HG03095 (cell line): Measurements from ENCODE around the gene STRIP1.
"Not testable (repeated sequence)": the region's sequence is repeated elsewhere in the genome, so short reads cannot be mapped to it uniquely, and the experiment has no call there.

Experiments
- ATAC-seq: cut with Tn5 transposase; IDR thresholded peaks from one replicate; pipeline ENCODE4 v1.9.1; 2021; ENCODE audit warnings: moderate library complexity; ENCODE audit not compliant: unreplicated experiment

The STRIP1 gene

DNA sequence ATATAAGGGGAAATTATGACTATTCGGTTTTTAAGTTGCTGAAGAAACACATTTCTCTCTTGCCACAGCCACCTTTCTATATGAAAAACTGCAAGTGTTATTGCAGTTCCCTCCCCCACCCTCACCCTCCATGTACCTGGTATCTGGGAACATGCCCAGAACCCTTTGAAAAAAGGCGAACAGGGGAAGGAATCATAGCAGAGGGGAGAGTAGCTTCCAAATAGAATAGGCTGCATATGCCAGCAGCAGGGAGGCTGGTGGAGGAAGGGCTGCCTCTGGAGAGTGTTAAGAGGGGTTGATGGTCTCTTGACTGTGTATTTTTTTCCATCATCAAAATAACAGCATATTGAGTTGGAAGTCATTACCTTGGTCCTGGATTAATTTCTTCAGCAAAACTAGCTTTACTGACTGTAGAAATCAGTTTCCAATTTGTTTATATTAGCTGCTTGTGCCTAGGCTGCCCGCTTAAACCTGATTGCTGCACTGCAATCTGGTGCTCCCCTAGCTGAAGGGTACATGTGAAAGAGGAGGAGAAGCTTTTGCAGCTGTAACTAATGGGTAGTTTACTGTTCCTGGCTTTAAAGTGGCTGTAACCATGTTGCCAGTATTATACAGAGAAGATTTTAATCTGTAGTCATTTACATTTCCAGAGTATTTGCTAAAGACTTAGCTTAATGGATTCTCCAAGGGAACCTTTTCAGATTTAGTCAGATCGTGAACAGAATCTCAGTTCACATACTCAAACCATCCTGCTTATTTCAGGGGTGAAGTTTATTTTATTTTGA lies 27.2 kb upstream of the STRIP1 start:
- no peak for ATAC-seq

DNA sequence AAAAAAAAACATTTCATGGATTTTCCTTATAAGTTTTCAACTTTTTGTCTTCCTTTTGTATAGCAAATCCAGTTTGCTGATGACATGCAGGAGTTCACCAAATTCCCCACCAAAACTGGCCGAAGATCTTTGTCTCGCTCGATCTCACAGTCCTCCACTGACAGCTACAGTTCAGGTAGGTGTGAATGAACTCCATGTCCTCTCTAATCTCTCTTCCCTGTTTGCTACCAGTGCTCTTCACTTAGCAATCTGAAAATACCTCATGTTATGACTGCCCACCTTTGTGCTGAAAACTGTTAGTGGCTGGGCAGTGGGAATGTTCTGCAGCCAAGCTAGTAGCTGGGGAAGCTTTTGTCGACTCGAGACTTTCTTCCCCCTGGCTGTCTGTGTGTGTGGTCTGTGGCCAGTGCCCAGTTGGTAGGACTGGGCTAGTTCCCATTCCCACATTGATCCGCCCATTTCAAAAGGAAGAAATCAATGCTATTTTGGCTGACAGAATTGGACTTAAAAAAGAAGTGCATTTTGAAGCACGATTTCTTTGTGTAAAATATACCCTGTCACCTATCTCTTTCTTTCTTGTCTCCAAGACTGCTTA lies 25.4 kb upstream of the STRIP1 start:
- no peak for ATAC-seq

DNA sequence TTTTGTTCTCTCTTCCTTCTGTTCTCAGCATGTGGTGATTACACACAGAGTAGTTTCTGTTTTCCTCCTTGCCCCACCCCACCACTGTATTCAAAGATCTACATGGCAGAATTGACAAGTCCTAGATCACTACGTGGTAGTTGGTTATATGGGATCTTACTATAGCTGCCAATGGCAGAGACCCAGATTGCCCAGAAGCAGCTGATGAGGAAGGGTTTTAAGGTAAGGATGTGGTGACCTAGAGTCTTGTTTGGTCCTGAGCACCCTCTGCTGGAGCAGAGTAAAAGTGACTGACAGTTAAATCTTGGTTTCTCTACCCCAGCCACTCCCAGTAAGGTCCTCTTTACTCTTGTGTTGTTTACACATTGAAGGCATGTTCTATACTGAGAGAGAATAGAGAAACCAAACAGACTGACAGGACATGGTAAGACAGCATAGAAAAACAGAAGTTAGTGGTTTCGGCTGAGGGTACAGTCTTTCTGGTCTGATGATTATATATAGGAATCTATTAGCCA lies 22.8 kb upstream of the STRIP1 start:
- peak; percentile 93 for ATAC-seq

DNA sequence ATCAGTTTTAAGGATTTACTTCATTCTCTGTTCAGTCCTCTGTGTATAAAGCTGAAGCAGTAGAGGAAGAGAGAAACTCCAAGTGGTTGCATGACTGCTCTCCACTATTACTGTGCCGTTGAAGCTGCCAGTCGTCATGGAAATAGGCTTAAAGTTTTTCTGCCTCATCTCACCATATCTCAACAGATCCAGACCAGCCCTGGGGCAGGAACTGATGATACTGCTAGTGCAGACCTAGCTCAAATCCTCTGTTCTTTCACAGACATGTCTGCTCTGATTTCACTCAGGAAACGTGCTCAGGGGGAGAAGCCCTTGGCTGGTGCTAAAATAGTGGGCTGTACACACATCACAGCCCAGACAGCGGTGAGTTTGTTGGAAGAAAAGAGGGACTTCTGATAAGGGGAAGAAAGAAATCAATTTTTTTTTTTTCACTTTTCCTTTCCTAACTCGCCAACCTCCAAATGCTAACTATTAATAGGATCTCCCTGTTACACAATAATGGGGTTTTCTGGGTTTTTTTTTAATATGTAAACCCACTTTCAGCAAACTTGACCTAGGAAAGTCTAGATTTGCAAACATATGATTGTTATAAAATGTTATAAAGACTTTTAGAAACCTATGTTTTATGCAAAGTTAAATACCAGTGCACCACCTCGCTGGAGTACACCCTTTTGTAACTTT lies 22.2 kb upstream of the STRIP1 start:
- ATAC-seq: peak; percentile 53

DNA sequence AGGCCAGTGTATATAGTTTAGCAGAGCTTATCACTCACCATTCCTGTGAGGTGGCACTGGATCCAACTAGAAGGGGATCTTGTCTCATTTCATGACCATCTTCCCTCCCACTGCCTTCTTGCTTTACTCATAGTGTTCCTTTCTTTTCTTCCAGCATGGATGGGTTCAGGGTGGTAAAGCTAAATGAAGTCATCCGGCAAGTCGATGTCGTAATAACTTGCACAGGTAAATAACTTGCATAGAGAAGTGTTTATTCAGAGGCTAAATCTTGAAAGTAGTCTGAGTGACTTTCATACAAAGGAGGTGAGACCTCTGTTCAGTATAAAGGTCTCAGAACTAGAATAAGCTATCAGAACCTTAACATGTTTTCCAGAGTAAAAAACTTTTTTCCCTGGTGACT lies 16.6 kb upstream of the STRIP1 start:
- no peak for ATAC-seq

DNA sequence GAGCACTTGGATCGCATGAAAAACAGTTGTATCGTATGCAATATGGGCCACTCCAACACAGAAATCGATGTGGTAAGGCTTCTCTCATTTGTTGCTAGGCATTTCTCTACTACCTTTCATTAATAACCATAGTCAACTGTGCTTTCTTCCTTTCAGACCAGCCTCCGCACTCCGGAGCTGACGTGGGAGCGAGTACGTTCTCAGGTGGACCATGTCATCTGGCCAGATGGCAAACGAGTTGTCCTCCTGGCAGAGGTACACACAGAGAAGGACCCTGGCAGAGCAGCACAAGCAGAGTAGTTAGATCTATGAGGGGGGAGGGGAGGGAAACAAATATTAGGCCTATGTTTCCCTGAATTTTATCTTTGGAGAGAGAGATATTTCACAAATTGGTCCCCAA lies 16.0 kb upstream of the STRIP1 start:
- ATAC-seq: no peak

DNA sequence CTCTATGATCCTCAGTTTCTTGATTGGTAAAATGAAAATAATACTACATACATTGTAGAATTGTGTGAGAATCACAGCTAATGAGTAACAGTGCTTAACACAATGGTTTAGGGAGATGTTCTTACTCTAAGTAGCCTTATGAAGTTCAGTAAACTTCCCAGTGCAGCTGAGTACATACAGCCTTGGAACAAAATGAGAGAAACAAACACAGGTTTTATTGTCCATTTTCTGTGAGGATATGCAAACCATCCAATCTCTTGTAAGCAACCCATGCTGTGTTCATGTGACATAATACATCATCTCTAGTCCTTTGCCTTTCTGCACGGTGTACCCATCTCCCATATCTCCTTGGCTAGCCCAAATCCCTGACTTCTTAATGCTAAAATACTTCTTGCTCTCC lies 14.7 kb upstream of the STRIP1 start:
- ATAC-seq: no peak

DNA sequence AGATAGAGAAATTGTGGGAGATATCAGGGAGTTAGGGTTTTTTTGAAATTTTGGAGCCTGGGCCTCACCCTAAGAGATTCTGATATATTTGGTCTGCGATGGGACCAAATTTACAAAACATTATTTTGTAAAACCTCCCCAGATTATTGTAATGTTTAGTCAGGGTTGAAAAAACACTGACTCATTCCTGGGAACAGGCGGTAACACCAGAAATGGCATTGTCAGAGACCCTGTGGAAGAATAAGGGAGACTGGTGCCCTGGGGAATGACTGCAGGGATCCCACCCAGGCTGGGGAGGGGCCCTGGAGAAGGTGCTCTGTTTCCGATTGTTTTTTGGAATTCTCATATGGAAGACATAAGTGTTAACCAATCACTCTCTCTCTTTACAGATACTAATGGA lies 13.1 kb upstream of the STRIP1 start:
- no peak for ATAC-seq

DNA sequence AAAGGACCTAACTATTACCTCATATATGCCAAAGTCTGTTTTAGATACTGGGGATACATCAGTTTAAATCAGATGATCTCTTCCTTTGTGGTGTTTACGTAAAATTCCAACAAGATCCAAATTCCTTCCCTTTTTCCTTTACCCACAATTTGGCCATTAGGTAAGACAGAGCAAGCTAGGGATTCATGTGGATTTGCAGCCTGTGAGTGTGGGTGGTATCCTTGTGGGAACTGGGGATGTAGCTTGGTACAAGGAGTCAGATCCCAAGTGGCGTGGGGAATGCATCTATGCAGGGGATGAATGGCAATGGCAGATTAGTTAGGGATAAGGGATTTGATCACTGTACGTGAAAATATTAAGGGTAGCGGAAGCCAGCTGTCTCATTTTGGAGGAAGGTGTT lies 9.8 kb upstream of the STRIP1 start:
- no peak for ATAC-seq

DNA sequence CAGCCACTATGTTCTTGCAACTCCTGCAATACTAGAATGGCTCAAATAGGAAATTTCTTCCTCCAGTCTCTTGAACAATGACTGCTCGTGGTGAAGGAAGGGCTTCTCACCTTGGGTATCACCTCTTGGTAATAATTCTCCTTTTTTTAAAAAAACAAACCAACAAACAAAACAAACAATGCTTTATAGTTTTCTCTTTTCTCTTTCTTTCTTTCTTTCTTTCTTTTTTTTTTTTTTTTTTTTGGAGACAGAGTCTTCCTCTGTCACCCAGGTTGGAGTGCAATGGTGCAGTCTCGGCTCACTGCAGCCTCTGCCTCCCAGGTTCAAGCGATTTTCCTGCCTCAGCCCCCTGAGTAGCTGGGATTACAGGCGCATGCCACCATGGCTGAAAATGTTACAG lies 3.7 kb upstream of the STRIP1 start:
- not testable (repeated sequence) for ATAC-seq

DNA sequence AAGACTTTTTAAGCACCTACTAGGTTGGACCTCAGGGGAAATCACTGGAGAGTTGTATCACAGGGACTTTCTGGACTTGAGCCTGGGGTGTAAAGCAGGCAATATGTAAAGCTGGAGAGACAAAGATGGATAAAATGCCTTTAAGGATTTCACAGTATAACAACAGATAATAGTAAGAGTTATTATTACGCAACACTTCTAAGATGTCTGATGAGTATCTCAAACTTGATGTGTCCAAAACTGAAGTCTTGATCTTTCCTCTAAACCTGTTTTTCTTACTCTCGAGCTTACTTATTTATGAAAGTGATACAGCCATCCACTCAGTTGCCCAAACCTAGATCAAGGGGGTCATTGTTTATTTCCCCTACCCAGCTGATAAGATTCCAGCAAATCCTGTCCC lies 2.1 kb upstream of the STRIP1 start:
- no peak for ATAC-seq

DNA sequence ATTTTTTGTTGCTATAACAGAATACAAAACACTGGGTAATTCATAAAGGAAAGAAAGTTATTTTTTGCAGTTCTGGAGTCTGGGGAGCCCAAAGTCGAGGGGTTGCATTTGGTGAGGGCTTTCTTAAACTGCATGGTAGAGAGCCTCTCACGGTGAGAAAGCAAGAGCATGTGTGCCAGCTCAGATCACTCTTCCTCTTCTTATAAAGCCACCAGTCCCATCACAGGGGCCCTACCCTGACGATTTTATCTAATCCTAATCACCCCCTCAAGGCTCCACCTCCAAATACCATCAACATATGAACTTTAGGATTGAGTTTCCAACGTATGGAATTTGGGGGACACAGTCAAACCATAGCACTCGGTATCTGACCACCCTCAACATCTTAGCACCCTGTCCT lies 1.0 kb upstream of the STRIP1 start:
- ATAC-seq: no peak

DNA sequence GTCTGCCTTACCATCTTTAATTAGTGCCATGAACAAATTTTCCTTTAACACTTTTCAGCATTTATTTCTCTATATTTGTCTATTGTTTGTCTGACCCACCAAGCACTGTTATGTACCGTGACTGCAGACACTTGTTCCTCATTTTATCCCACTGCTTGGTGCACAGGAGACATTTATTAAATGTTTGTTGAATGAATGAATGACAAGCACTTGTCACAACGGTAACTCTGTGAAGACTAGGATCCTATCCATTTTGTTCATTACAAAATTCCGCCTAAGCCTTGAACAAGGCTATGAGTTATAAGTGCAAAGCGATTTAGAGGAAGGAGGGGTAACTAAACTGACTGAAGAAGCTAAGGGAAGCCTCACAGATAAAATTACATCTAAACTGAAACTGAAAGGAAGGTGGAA lies 379 bp upstream of the STRIP1 start:
- no peak for ATAC-seq

DNA sequence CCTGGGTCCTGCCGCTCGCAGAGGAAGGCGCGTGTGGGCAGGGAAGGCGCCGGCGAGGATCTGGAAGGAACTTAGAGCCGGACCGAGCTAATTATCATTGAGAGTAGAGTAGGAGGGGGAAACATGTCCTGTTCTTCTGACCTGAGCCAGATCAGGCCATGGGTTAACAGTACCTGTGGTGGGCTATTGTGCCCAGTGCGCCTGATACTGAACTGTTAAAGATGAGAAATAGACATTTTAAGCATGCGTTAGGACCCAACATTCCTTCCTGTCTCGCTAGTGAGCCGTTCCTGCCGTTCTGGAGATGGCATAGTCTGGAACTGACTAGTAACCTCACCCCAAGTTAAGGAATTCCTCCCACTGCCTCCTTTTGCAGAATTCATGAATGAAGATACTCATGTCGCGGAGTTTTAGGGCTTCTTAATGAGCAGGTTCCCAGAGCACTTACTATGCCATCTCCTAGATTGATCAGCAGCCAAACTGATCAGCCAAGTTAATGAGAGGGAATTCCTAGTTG lies 870 bp downstream of the STRIP1 start:
- no peak for ATAC-seq

DNA sequence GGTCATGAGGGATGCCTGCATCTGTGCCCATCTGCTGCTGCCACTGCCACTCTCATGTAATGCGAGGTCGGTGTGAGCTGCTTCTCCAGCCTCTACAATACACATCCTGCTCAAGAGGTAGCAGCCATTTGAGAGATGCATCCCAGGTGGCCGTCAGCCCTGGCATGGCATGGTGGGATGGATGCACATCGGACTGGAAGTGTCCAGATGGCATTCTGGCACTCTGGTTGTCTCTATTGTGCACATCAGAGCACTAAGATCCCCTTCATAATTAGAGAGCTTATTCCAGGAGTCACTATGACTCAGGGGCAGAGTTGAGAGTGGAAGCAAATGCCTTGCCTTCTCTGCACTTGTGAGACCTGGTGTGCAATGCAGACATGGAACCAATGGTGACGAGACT lies 3.8 kb downstream of the STRIP1 start:
- ATAC-seq: no peak

DNA sequence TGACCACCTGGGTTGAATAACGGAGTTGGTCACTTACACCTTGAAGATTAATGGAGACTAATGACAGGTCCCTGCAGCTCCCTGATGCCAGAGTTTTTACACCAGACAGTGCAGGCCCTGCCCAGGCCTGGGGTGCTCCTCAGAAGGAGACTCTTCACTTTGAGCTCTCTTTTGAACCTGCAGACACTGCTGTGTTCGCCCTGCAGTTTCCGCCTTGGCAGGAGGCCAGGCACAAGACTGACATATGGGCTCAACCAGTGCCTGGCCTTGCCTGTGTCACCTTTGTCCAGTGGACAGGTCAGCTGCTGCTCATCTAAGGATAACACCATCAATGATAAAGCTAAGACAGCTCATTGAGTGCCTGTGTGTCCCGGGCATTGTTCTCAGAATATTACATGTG lies 5.2 kb downstream of the STRIP1 start:
- ATAC-seq: no peak

DNA sequence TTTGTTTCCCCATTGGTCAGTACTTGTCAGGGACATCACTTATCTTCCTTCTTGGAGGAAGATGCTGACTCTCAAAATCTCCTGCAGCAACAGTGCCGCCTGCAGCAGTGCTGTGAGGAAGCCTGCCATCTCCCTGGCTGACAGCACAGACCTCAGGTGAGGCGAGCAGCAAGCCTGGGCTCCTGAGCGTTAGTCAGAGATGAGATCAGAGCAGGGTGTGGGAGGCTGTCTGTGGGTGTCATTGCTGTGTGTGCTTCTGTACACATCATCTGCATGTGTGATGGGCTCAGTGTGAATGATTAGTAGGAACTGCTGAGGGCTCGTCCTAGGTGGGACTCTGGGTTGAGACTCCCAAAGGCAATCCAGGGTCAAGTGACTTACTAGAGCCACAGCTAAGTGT lies 6.1 kb downstream of the STRIP1 start:
- no peak for ATAC-seq

DNA sequence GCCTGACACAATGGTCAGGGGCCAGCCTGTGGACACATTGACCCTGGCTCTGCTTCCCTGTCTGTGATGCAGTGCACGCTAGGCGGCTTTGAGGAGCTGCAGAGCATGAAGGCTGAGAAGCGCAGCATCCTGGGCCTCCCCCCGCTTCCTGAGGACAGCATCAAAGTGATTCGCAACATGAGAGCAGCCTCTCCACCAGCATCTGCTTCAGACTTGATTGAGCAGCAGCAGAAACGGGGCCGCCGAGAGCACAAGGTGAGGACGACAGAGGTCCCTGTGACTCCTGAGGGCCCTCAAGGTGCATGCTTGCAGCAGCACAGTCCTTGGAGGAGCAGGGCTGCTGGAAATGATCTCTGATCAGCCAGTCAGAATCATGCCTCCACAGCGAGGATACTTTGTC lies 8.6 kb downstream of the STRIP1 start:
- ATAC-seq: no peak

DNA sequence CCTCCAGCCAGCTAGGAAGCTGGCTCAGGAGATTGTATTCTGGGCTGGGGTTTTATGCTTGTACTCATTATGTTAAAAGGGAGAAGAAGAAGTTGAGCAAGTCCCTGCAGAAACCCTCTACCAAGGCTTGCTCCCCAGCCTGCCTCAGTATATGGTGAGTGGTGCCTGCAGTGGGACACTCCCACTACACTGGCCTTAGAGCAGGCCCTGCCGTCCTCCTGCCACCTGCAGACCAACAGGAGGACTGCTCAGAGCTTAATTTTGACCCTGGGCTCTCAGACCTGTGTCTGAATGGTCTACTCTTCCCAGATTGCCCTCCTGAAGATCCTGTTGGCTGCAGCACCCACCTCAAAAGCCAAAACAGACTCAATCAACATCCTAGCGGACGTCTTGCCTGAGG lies 13.0 kb downstream of the STRIP1 start:
- ATAC-seq: no peak

DNA sequence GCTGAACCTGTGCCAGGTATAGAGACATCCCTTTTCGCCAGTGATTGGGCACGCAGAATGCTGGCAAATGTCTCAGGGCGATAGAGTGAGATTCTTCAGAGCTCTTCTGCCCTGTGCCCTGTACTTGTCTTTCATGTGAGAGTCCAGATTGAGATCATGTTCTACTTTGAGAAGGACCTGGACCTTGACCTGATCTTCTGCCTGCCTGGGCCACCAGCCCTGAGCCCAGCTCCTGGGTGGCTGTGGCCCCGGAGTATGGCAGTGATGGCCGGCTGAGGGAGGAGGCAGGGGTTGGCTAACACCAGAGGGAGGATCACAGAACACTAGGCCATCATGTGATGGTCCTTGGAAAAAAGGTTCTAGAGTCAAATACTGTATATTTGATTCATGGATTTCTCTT lies 13.8 kb downstream of the STRIP1 start:
- no peak for ATAC-seq

DNA sequence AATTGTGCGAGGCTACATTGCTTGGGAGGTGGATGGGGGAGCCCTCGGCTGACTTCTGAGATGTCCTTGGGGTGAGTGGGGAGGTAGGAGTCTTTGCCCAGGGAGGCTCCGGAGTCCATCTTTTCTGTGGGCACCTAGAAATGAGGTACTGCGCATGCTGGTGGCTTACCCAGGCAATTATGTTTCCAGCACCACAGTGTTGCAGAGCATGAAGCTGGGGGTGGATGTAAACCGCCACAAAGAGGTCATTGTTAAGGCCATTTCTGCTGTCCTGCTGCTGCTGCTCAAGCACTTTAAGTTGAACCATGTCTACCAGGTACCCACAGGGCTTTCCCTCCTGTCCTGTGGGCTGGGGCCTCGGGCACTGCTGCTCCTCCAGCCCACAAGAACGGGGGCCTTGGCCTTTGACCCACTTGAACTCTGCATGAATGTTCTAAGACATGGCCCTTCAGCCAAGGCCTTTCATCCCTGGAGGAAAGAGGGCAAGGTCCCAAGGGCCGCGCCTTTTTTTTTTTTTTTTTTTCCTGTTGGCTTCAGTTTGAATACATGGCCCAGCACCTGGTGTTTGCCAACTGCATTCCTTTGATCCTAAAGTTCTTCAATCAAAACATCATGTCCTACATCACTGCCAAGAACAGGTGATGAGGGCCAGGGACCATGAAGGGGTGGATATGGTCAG lies 14.6 kb downstream of the STRIP1 start:
- no peak for ATAC-seq
